Activated T-cell treated with anti-CD3 and anti-CD28 coated beads, Interleukin-2, amount 50 U/mL, for 24 hours (primary cell): ENCODE data around the gene LDHD.
"Not testable (repeated sequence)": the region's sequence is repeated elsewhere in the genome, so short reads cannot be mapped to it uniquely, and the experiment has no call there.

Experiments used
- DNase-seq: peaks from one replicate; pipeline ENCODE4 v3.0.0-alpha.2; 2020
- H3K27ac Mint-ChIP-seq: 2 replicates; pipeline ENCODE4 v1.8.0; 2020; ENCODE audit warnings: mild to moderate bottlenecking, mixed read lengths
- H3K27me3 Mint-ChIP-seq: 2 replicates; pipeline ENCODE4 v1.8.0; 2020; ENCODE audit warnings: mixed read lengths
- H3K36me3 Mint-ChIP-seq: 2 replicates; pipeline ENCODE4 v1.8.0; 2020; ENCODE audit warnings: low read depth, mixed read lengths
- H3K4me1 Mint-ChIP-seq: 2 replicates; pipeline ENCODE4 v1.8.0; 2020; ENCODE audit warnings: low read depth, mixed read lengths
- H3K4me3 Mint-ChIP-seq: 2 replicates; pipeline ENCODE4 v1.8.0; 2020; ENCODE audit warnings: mild to moderate bottlenecking, moderate library complexity, mixed read lengths
- H3K9me3 Mint-ChIP-seq: 2 replicates; pipeline ENCODE4 v1.8.0; 2020; ENCODE audit warnings: mixed read lengths

The LDHD gene

DNA sequence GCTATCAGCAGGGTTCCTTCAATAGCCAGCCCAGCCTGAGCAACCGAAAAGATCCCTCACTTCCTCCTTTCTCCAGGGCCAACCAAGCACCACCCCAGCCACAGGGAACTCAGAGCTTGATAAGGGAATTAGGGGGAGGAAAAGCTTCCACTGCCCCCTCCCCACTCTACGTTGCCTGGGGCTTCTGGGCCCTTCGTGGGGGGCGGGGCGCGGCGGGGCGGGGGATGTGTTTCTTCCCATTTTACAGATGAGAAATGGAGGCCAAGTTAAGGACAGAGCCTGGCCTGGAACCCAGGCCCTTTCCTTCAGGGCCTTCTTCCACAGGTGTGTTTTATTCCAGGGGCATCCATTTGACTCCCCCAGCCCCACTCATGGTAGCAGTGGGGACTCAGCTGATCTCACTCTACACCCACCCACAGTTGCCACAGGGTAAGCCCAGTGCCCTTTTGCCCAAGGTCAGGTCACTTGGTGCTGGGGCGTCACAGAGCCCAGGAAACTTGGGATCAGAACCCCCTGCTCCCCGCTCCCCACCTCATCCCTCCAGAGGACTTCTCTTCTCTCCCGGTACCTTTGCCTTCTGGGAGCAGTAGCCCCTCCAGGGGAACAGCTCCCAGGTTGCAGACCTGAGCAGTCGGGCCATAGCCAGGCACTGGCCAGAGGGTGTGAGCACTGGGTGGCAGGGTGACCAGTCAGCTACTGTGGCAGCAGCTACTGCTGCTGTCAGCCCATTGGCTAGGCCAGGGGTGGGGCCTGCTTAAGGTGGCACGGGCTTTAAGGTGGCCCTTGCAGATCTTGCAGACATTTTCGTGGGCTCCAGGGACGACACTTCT is at the start of gene LDHD:
TSS of gene LDHD (minus strand) at position 700 of the 830 bp plus-strand sequence. CDS start at position 640, 60 bp downstream.
- no peak for DNase-seq
- Mint-ChIP-seq H3K27me3 (peaks cover 16% of the 10 kb centered on the region), H3K27ac (peak within 1 kb of the TSS; percentile 50), H3K4me3 (peak within 1 kb of the TSS; percentile 59), H3K9me3 (peaks cover under 1% of the 10 kb centered on the region), H3K4me1 (peaks cover 14% of the 10 kb centered on the region), H3K36me3 (no peaks in the 10 kb centered on the region)

DNA sequence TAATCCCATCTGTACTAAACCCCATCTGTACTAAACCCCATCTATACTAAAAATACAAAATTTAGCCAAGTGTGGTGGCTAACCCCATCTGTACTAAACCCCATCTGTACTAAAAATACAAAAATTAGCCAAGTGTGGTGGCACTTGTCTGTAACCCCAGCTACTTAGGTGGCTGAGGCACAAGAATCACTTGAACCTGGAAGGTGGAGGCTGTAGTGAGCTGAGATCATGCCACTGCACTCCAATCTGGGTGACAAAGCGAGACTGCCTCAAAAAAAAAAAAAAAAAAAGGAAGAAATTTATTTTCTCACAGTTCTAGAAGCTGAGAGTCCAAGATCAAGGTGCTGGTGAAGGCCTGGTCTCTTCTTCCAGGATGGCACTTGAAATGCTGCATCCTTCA is 43.8 kb upstream of the LDHD start:
- Mint-ChIP-seq H3K27ac (no peak overlapping the region), H3K9me3 (peaks cover 10% of the 10 kb centered on the region), H3K4me3 (no peak overlapping the region), H3K4me1 (peaks cover 2% of the 10 kb centered on the region), H3K36me3 (peaks cover 83% of the 10 kb centered on the region), H3K27me3 (no peaks in the 10 kb centered on the region)
- DNase-seq, result no peak

- H3K27me3 Mint-ChIP-seq, result no peaks in the 10 kb centered on the region
- no peak overlapping the region for H3K4me3 Mint-ChIP-seq
- peaks cover 22% of the 10 kb centered on the region for H3K9me3 Mint-ChIP-seq
- H3K4me1 Mint-ChIP-seq, result peaks cover 43% of the 10 kb centered on the region
- DNase-seq, result no peak
- H3K27ac Mint-ChIP-seq, result peak overlapping the region; percentile 69
- peaks cover 75% of the 10 kb centered on the region for H3K36me3 Mint-ChIP-seq
Observed at GRCh38 chr16:75152635-75153034, 36.1 kb upstream of the LDHD start.

DNA sequence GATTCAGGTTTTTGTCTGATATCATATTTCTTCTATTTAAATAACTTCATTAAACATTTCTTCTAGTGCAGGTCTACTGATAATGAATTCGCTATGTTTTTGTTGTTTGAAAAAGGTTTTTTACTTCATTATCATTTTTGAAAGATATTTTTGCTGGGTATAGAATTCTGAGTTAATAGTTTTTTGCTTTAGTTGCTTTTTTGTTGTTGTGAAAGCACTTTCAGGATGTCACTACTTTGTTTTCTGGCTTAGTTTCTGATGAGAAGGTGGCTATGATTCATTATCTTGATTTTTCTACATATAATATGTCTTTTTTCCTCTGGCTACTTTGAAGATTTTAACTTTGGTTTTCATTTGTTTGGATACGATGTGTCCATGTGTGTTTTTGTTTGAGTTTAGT is 35.2 kb upstream of the LDHD start:
- Mint-ChIP-seq H3K9me3 (peaks cover 22% of the 10 kb centered on the region), H3K4me1 (peaks cover 45% of the 10 kb centered on the region), H3K27ac (peak overlapping the region; percentile 69), H3K4me3 (no peak overlapping the region), H3K36me3 (peaks cover 69% of the 10 kb centered on the region), H3K27me3 (no peaks in the 10 kb centered on the region)
- no peak for DNase-seq

GRCh38 chr16:75148311-75149195 is 32.0 kb upstream of the LDHD start, which contains the start of gene ZFP1:
TSS of gene ZFP1 (plus strand) at chr16:75148524. CDS start at chr16:75152952, 4,428 bp downstream.
- H3K4me3 Mint-ChIP-seq, result peak within 1 kb of the TSS; percentile 88

GRCh38 chr16:75147968-75148310 is 31.4 kb upstream of the LDHD start:
- Mint-ChIP-seq H3K9me3 (peaks cover 20% of the 10 kb centered on the region), H3K4me1 (peaks cover 42% of the 10 kb centered on the region), H3K27me3 (no peaks in the 10 kb centered on the region), H3K27ac (peak overlapping the region; percentile 81), H3K36me3 (peaks cover 34% of the 10 kb centered on the region), H3K4me3 (peak overlapping the region; percentile 88)
- no peak for DNase-seq

More at GRCh38 chr16:75148311-75149195, 32.0 kb upstream of the LDHD start, which contains the start of gene ZFP1:
- Mint-ChIP-seq H3K4me1 (peaks cover 44% of the 10 kb centered on the region), H3K27ac (peak within 1 kb of the TSS; percentile 89), H3K27me3 (no peaks in the 10 kb centered on the region), H3K9me3 (peaks cover 22% of the 10 kb centered on the region), H3K36me3 (peaks cover 41% of the 10 kb centered on the region)
- DNase-seq, result peak; percentile 97

DNA sequence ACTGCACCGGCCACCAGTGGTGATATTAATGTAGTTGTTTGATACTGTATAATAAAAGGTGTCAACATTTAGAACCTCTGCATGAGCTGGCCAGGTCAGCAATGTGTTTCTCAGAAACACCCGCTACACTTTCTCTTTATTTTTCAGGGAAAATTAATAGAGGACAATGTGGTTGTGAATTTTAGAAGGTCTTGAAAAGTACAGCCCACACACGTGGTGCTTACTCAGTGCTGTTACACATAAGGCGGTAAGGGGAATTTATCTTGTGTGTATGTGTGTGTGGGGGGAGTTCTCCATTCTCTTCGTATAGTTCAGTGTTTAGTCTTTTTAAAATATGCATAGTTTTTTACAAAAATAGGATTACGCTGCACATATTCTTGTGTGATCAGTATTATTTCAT is 27.4 kb upstream of the LDHD start:
- DNase-seq, result no peak
- H3K36me3 Mint-ChIP-seq, result peaks cover 1% of the 10 kb centered on the region
- H3K4me1 Mint-ChIP-seq, result peaks cover 9% of the 10 kb centered on the region
- H3K27me3 Mint-ChIP-seq, result no peaks in the 10 kb centered on the region
- H3K9me3 Mint-ChIP-seq, result no peaks in the 10 kb centered on the region
- no peak overlapping the region for H3K27ac Mint-ChIP-seq
- H3K4me3 Mint-ChIP-seq, result no peak overlapping the region

DNA sequence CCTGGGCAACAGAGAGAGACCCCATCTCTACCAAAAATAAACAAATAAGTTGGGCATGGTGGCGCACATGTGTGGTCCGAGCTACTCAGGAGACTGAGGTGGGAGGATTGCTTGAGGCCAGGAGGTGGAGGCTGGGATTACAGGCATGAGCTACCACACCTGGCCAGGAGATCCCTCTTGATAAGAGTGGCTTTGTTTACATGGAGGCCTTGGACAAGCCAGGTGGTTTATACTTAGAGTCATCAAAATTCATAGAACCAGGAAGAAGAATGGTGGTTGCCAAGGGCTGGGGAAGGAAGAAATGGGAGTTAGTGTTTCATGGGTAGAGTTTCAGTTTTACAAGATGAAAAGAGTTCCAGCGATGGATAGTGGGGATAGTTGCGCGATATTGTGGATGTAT is 22.9 kb upstream of the LDHD start:
- no peak overlapping the region for H3K4me3 Mint-ChIP-seq
- H3K9me3 Mint-ChIP-seq, result no peaks in the 10 kb centered on the region
- no peaks in the 10 kb centered on the region for H3K36me3 Mint-ChIP-seq
- H3K27ac Mint-ChIP-seq, result no peak overlapping the region
- H3K4me1 Mint-ChIP-seq, result peaks cover 11% of the 10 kb centered on the region
- no peak for DNase-seq
- H3K27me3 Mint-ChIP-seq, result no peaks in the 10 kb centered on the region

- Mint-ChIP-seq H3K27me3 (no peaks in the 10 kb centered on the region), H3K4me1 (peaks cover 8% of the 10 kb centered on the region), H3K4me3 (no peak overlapping the region), H3K9me3 (no peaks in the 10 kb centered on the region), H3K36me3 (no peaks in the 10 kb centered on the region), H3K27ac (no peak overlapping the region)
- no peak for DNase-seq
Observed at GRCh38 chr16:75138636-75139035, 22.1 kb upstream of the LDHD start.

- Mint-ChIP-seq H3K4me1 (peaks cover 8% of the 10 kb centered on the region), H3K9me3 (no peaks in the 10 kb centered on the region), H3K36me3 (no peaks in the 10 kb centered on the region), H3K27me3 (no peaks in the 10 kb centered on the region), H3K4me3 (no peak overlapping the region), H3K27ac (no peak overlapping the region)
- no peak for DNase-seq
Observed at GRCh38 chr16:75138233-75138632, 21.7 kb upstream of the LDHD start.

DNA sequence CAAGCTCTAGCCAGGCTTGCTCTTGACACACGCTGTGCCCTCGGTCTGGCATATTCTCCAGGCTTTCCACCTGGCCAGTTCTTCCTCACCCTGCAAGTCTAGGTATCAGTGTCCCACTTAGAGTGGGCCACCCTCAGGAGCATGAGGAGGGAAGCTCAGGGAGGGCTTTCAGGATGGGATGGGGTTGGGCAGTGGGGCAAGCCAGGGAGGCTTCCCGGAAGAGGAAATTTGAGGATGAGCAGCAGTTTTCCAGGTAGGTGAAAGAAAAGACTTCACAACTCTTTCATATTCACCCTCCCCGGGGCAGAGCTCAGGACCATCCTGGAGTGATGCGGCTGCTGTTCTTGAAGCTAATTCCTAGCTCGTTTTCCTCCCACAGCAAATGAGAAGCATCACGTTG is 14.5 kb upstream of the LDHD start:
- DNase-seq, result no peak
- H3K4me3 Mint-ChIP-seq, result no peak overlapping the region
- H3K4me1 Mint-ChIP-seq, result peaks cover 15% of the 10 kb centered on the region
- no peak overlapping the region for H3K27ac Mint-ChIP-seq
- peaks cover 5% of the 10 kb centered on the region for H3K36me3 Mint-ChIP-seq
- H3K27me3 Mint-ChIP-seq, result peaks cover 3% of the 10 kb centered on the region
- H3K9me3 Mint-ChIP-seq, result peaks cover 9% of the 10 kb centered on the region

DNA sequence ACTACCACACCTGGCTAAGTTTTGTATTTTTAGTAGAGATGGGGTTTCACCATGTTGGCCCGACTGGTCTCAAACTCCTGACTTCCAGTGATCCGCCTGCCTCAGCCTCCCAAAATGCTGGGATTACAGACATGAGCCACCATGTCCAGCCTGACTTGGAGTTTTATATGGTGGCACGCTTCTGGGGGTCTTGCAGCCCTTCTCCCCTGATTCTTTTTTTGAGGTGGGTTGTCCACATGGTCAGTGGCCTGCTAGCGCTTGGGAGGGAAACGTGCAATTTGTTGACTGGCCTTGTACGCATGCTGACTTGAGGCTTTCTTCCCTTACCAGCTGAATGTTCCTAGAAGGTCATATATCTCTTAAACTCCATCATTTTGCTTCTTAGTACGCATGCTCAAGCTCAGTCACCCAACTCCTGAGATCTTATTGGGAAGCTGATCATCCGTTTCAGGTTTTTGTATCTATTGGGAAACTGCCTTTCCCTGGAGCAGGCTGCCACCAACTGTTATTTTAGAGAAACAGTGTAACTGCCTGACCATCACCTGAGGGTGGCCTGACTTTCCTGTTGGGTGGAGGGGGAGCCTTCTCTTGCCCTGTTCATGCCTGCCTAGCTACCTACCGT is 13.7 kb upstream of the LDHD start:
- no peak for DNase-seq
- Mint-ChIP-seq H3K9me3 (peaks cover 9% of the 10 kb centered on the region), H3K36me3 (peaks cover 5% of the 10 kb centered on the region), H3K27ac (no peak overlapping the region), H3K4me3 (no peak overlapping the region), H3K4me1 (peaks cover 15% of the 10 kb centered on the region), H3K27me3 (peaks cover 3% of the 10 kb centered on the region)

DNA sequence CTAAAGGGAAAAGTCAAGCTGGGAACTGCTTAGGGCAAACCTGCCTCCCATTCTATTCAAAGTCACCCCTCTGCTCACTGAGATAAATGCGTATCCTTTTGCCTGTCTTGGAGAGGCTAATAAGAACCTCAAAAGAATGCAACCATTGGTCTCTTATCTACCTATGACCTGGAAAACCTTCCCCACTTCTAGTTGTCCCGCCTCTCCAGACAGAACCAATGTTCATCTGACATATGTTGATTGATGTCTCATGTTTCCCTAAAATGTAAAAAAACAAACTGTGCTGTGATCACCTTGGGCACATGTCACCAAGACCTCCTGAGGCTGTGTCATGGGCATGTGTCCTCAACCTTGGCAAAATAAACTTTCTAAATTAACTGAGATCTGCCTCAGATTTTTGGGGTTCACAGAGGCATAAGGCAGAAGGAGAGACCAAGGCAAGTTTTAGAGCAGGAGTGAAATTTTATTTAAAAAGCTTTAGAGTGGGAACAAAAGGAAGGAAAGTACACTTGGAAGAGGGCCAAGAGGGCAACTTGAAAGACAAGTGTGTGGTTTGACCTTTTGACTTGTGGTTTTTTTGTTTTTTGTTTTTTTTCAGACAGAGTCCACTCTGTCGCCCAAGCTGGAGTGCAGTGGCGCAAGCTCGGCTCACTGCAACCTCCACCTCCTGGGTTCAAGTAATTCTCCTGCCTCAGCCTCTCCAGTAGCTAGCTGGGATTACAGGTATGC is 13.0 kb upstream of the LDHD start:
- DNase-seq, H3K4me3 Mint-ChIP-seq, H3K9me3 Mint-ChIP-seq, H3K36me3 Mint-ChIP-seq, H3K27me3 Mint-ChIP-seq, H3K27ac Mint-ChIP-seq: not testable (repeated sequence)
- H3K4me1 Mint-ChIP-seq, result peaks cover 15% of the 10 kb centered on the region
